ENCODE data around the gene FZD7. TPM values are rescaled to one million over a fixed set of nuclear protein-coding genes. Genes with fewer than 3 reads are reported as not detected.

The FZD7 gene
- 2.1 TPM in 2 replicates for total RNA-seq
- total RNA-seq (2013): 0.91 TPM
- polyA plus RNA-seq: 0.58 and 0.67 TPM in 2 replicates
- 2.6 and 3.3 TPM in 2 replicates for polyA minus RNA-seq

DNA sequence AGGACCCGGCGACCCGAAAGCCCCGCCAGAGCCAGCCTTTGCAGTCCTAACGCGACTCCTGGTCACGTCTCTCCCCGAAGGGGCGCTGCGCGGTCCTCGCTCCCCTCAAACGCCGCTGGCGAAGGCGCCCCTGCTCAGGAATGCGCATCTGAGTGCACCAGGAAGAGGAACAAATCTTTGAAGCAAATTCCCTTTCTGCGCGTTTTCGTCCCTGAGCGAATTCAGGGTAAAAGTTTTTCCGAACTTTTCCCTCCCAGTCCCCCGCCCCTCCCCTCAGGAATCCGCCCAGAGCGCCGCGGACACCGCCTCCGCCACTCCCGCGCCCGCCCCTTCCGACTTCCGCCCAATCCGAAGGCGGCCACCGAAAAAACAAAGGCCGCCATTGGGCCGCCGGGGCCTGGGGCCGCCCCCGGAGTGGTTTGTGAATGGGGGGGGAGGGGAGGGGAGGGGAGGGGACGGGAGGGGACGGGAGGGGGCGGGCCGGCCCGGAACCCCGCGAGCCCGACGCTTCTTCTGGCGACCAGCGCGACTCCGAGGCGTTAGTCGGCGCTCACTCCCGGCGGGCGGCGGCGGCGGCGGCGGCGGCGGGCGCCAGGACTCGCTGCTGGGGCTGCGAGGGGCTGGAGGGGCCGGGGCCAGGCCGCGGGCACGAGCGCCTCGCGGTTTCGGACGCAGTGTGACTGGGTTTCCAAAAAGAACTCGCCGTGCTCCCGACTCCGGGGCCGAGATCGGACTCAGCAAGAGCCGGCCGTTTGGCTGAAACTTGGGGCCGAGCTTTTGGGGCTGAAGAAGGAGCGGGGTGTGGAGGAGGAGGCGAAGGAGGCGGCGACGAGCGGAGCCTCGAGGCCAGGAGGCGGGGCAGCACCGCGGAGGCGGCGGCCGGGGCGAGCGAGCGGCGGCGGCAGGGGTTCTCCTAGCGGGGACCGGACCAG is at the start of gene FZD7:
Gene FZD7, plus strand, starts transcription at position 539 of the 932 bp plus-strand sequence. CDS start 793 bp downstream, outside the sequence.
- under 1% methylated on average over 87 of the region's 109 CpGs for WGBS (ENCODE audit: insufficient coverage)
- H3K27ac ChIP-seq (ENCODE audit: low read length in 2 of 2): no peak within 1 kb of the TSS
- peak within 1 kb of the TSS; percentile 63 to 89 (median 75) for H3K4me3 ChIP-seq (ENCODE audit: control extremely low read depth in 1 of 5, extremely low read depth in 1 of 5, insufficient read depth in 1 of 5, low read depth in 2 of 5, low read length in 4 of 5)

More for the DNA sequence above, at the start of gene FZD7:
- H3K27me3 Mint-ChIP-seq: peaks cover 22% of the 10 kb centered on the region
- Histone ChIP-seq H3K4me2 (replicated peaks; ENCODE audit: low read depth, low read length, poor library complexity, severe bottlenecking) (peak within 1 kb of the TSS; percentile 98), H3K9me3 (ENCODE audit: control extremely low read depth in 1 of 3, control insufficient read depth in 2 of 3, insufficient read depth in 1 of 3, low read length in 2 of 3) (peaks cover 0 to 14% (median 0%) of the 10 kb centered on the region in 3 donors), H3K9ac (ENCODE audit: low read length) (peak within 1 kb of the TSS; percentile 80), H3K36me3 (replicated peaks in 1 of 2; ENCODE audit: control extremely low read depth in 1 of 2, control insufficient read depth in 1 of 2, extremely low read depth in 1 of 2, insufficient read depth in 2 of 2, low read length in 1 of 2) (no peaks in the 10 kb centered on the region), H3K4me1 (ENCODE audit: control insufficient read depth in 2 of 2, insufficient read depth in 2 of 2, low read length in 2 of 2) (peaks cover 20 to 25% of the 10 kb centered on the region in 2 donors), H2AFZ (ENCODE audit: insufficient read depth, low read depth, low read length, poor library complexity, severe bottlenecking) (peak within 1 kb of the TSS; percentile 84), H3K79me2 (ENCODE audit: control insufficient read depth, insufficient read depth, low read length) (no peaks in the 10 kb centered on the region), H4K20me1 (ENCODE audit: control insufficient read depth, insufficient read depth, low read length, poor library complexity, severe bottlenecking) (no peaks in the 10 kb centered on the region), H3K27me3 (replicated peaks in 1 of 4; ENCODE audit: control extremely low read depth in 1 of 4, control insufficient read depth in 3 of 4, insufficient read depth in 4 of 4, low read length in 3 of 4) (peaks cover 0 to 43% (median 32%) of the 10 kb centered on the region in 4 experiments)
- no peaks in the 10 kb centered on the region for H3K9me3 Mint-ChIP-seq (ENCODE audit: insufficient read depth)
- ATAC-seq (ENCODE audit: low read depth) (peak; percentile 85), DNase-seq (peak; percentile 90)
- POLR2A ChIA-PET: no interaction called here
- peaks cover 13% of the 10 kb centered on the region for H3K4me1 Mint-ChIP-seq
- peak within 1 kb of the TSS; percentile 91 for H3K4me3 Mint-ChIP-seq
- H3K27ac Mint-ChIP-seq: peak within 1 kb of the TSS; percentile 78
- CTCF ChIA-PET: interaction anchor here (0.6 kb wide), 1 partner anchor 28 kb away, joined by 4 read pairs; no protein-coding TSS in a partner anchor
- TF ChIP-seq, protein P1, sequence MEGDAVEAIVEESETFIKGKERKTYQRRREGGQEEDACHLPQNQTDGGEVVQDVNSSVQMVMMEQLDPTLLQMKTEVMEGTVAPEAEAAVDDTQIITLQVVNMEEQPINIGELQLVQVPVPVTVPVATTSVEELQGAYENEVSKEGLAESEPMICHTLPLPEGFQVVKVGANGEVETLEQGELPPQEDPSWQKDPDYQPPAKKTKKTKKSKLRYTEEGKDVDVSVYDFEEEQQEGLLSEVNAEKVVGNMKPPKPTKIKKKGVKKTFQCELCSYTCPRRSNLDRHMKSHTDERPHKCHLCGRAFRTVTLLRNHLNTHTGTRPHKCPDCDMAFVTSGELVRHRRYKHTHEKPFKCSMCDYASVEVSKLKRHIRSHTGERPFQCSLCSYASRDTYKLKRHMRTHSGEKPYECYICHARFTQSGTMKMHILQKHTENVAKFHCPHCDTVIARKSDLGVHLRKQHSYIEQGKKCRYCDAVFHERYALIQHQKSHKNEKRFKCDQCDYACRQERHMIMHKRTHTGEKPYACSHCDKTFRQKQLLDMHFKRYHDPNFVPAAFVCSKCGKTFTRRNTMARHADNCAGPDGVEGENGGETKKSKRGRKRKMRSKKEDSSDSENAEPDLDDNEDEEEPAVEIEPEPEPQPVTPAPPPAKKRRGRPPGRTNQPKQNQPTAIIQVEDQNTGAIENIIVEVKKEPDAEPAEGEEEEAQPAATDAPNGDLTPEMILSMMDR (IDR thresholded peaks at IDR 0.05): no peak
- no peak for TF ChIP-seq EZH2 (IDR thresholded peaks at IDR 0.05; ENCODE audit: borderline replicate concordance, insufficient read depth, low read depth, low read length, poor library complexity, severe bottlenecking)
- intact Hi-C loops (cut with micrococcal nuclease): loop anchor here (1.0 to 10.0 kb wide), 8 partner anchors 29 to 1221 kb away; partner anchors contain the start of genes BMPR2, BZW1, CARF and STRADB

All from B cell (primary cell).